Dedifferentiated amniotic fluid mesenchymal stem cell (primary cell): Measurements from ENCODE around the gene CDH7.

Experiments used
- DNase-seq: peaks from one replicate; pipeline ENCODE4 v3.0.0-alpha.2; 2016; ENCODE audit errors: extremely low spot score

CDH7 gene

DNA sequence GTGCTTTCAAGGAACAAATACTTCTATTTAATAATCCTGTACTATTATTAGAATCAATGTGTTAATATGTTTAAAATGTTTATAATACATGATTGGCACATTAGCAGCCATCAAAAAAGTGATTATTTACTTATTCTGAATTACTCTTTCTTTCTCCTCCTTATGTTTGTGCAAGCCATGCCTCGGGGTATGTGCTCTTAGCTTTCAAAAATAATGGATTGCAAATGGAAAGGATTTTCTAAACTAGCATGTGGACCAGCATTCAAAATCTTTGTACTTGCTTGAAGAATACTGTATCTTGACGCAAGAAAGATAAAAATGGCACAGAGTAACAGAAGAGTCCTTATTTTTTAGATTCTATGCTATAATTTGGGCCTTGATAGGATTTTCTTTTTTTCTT is 156.5 kb downstream of the CDH7 start:
- no peak for DNase-seq

DNA sequence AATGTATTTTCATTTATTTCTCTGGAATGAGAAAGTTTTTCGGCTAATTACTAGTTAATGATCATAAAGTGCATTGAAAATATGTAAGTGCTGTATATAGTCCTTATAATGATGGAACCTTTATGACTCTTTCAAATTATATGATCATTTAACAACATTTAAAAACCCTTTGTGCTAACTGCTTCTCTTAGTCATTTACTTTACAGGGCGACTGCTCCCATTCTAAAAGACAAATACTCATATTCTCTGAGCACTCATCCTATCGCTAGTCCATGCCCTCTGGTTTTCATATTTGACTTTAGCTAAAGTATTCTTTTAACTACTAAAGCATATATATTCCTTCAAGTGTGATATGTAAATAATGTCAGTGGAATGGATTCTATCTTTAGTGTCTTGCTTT is 168.2 kb downstream of the CDH7 start:
- DNase-seq = no peak

- no peak for DNase-seq
Measured at GRCh38 chr18:65919663-65920062, 168.9 kb downstream of the CDH7 start.

DNA sequence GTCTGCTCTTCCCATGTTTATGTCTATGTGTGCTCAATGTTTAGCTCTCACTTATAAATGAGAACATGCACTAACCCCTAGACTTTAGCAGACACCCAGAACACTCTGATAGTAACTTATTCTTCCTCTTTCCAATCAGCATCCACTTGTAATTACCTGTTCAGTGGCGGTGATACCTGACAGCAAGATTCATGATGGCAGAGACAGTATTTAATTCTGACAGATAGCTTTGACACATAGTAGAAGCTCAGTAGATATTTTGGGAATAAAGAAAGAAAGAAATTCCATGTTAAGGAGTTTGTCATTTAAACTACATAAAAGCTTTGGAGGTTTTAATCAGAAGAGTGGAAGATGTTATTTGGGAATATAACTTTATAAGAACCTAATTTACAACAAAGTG is 171.3 kb downstream of the CDH7 start:
- no peak for DNase-seq

DNA sequence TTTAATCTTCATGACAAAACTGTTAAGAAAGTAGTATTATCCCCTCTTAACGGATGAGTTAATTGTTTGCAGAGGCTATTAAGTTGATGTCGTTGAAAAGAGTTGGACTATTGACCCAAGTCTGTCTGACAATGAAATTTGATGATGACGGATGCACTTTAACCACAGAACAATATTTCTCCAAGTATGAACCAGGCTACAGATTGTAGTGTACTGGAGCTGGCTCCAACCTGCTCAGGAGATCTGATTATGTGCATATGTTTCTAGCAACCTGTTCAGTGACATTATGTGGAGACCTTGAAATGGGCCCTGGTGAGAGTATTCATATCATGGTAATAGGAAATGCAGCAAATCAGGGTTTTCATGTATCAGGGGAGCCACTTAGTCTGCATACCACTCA is 174.1 kb downstream of the CDH7 start:
- no peak for DNase-seq

DNA sequence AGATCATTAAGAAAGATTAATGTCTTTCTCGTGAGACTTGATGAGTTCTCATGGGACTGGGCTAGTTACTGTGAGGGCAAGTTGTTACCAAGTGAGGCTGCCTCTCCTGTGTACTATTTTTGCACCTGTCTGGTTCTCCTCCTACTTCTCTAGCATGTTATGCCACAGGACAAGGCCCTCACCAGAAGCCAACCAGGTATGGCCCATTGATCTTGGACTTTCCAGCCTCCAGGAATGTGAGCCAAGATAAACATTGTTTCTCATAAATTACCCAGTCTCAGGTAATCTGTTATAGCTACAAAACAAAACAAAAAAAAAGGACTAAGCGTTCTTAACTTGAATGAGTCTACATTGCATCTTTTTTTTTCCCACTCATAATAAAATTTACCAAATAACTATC is 184.1 kb downstream of the CDH7 start:
- no peak for DNase-seq

- DNase-seq = no peak
Measured at GRCh38 chr18:65936678-65937077, 185.9 kb downstream of the CDH7 start.

DNA sequence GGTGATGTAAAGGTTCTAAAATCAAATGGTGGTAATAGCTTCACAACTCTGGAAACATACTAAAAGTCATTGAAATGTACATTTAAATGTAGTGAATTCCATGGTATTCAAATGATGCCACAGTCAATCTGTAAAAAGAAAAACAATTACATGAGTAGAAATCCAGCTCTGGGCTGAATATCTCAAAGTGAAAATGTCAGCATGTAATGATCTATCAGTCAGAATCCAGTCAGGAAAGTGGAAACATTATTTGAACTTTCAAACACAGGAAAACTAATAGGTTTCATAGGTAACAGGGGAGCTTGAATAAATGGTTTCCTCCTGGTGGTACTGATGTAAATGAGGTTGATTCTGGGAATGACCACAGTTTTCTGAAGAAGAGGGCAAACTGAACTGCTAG is 186.4 kb downstream of the CDH7 start:
- DNase-seq = no peak

GRCh38 chr18:65938592-65939372 is 188.0 kb downstream of the CDH7 start:
- DNase-seq = no peak
